Retinal pigment epithelial cell (primary cell): ENCODE measurements around the gene SCG2.
A peak's percentile ranks its signal among the peaks of the same experiment; 100 is the strongest.

ENCODE experiments used
- DNase-seq: peaks from one replicate; pipeline ENCODE4 v3.0.0-alpha.2; 2010; ENCODE audit warnings: low read depth
- H3K4me3 ChIP-seq: 2 replicates; pipeline ENCODE4 v1.5.1; 2011; ENCODE audit warnings: mild to moderate bottlenecking, low read length, control low read depth, moderate library complexity
- CTCF ChIP-seq: conservative IDR thresholded peaks from 2 replicates; pipeline ENCODE4 v1.5.1; 2011; ENCODE audit warnings: low read depth, low read length, control low read depth, inconsistent platforms

SCG2 gene

DNA sequence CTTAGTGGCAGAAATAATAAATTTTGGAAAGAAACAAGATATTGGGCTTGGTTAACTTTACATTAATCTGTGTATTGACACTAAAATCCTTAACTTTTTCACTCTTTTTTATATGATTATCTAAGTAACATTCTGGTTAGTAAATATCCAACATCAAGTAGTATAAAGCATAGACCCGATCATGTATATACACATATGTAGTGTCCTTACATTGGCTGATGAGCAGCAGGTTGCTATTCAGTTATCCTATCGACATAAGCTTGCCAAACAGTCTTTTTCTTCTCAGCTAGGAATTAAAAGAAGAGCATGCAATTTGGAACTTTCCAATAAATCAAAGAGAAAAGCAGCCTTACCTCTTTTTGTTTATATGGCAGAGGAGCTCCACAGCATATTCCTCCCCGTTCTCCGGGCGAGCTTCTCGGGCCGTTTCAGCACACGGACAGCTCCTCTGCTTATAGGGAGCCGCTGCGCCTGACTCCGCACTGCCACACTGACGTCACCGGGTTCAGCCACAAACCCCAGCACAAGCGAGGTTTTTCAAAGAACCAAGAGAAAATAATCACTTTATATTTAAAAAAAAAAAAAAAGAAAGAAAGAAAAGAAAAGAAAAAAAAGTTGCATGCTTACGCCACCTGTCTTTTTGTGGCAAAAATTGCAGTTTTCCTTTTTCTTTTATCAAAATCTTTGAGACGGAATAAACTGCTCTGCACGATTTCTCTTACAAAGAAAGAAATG, at the start of gene SCG2:
TSS of gene SCG2 (minus strand) at position 430 of the 735 bp plus-strand sequence. CDS start 3,079 bp downstream, outside the sequence.
- TF ChIP-seq CTCF: peak; percentile 50
- DNase-seq: peak; percentile 84
- H3K4me3 ChIP-seq: no peak within 1 kb of the TSS

DNA sequence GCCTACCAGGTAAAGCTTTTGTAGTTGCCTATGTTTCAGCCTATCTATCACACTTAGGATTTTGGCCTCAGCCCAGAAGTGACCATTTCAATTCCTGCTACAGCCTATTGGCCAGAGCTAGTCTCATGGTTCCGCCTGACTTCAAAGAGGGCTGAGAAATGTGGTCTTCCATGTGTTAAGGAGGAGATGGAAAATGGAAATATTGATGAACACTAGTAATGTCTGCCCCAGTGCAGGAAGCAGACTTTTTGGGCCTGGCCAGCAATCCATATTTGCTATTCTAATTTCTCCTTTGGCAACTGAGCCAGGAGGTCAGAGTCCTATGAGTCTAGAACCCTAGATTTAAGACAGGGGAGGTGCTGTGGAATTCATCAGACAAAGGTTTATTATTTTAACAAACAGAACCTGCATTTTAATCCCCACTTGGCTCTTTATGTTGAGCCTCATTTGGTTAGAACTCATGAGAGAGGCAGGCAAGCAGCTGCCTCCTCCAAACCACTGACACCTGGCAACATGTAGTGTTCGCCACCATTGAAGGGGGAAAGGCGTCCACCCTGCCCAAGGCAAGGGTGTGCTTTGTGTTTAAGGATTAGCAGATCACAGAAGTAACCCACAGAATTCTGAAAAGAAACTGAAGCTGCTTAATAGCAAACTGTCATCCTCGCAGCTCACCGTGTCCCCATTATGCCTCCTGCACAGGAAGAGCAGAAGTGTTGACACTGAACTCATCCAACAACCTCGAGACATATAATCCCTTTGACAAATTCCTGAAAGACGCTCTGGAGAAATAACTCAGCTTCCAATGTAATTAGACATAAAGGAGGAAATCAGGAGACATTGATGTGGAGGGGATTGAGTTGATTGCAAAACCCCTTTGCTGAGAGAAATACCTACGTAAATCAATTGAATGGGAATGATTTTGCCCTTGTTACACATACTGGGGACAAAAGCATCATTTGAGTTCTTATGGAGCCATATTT, 47.7 kb upstream of the SCG2 start:
- TF ChIP-seq CTCF: no peak
- H3K4me3 ChIP-seq: no peak overlapping the region
- DNase-seq: no peak

GRCh38 chr2:223648755-223649154, 46.6 kb upstream of the SCG2 start:
- TF ChIP-seq CTCF: no peak
- no peak overlapping the region for H3K4me3 ChIP-seq
- DNase-seq: no peak

DNA sequence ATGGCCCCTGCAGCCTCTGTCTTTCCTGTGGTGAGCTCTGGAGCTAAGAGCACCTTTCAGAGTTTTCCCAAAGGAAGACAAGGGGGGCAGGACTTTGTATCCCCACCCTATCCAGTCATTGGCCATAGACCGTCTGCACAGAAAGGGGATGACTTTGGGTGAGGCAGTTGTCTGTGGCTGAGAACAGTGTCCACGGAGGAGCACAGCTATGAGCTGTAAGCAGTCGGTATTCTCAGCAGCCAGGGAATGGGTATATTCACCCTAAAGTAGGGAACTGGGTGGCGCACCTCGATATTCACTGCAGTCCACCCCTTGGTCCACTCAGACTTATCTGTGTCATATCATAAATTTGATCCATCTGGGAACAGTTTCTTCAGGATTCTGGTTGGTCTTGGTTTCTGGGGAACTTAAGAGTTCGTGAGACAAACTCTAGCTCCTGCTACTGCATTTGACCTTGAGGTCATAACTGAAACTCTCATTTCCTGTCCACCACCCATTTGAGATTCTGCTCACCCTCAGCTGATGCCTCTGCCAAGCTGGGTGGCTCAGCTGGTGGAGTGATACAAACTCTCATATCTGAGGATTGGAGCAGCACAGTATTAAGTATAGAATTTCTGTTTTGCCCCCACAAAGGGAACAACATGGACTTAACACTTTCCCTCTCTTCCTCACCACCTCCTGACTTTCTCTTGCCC, 45.2 kb upstream of the SCG2 start:
- DNase-seq: no peak
- H3K4me3 ChIP-seq: no peak overlapping the region
- TF ChIP-seq CTCF: no peak

- TF ChIP-seq CTCF: no peak
- no peak overlapping the region for H3K4me3 ChIP-seq
- no peak for DNase-seq
Measured at GRCh38 chr2:223644136-223644535, 42.0 kb upstream of the SCG2 start.

DNA sequence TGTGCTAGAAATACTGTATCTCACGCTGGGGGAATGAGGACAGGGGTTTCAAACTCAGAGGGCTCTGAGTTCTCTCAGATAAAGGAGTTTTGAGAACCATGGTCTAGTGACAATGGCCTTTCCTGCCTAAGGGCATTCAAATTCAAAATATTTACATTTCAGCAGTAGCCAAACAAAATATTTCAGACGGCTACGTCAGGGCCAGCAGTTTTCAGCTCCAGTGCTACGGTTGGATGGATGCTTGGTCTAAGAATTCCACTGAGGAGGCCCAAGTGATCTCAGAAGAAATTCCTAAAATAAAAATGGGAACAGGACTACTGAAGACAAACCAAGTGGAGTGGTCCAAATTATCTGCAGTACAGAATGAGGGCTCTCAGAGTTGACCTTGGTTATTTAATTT, 41.1 kb upstream of the SCG2 start:
- no peak for DNase-seq
- H3K4me3 ChIP-seq: no peak overlapping the region
- no peak for TF ChIP-seq CTCF
